NT2/D1 (cell line): ENCODE data around the gene PKP3.

Experiments
- DNase-seq: peaks from one replicate; pipeline ENCODE4 v3.0.0-alpha.2; 2011; ENCODE audit warnings: low read depth, low spot score
- H3K27me3 ChIP-seq: 2 replicates; pipeline ENCODE4 v1.6.0; 2011; ENCODE audit warnings: mild to moderate bottlenecking; ENCODE audit not compliant: insufficient read length, insufficient read depth
- H3K36me3 ChIP-seq: 2 replicates; pipeline ENCODE4 v1.6.1; 2011; ENCODE audit warnings: mild to moderate bottlenecking, low read length, mixed read lengths; ENCODE audit not compliant: insufficient read depth, insufficient read length
- H3K4me1 ChIP-seq: 2 replicates; pipeline ENCODE4 v1.5.1; 2011; ENCODE audit not compliant: insufficient read depth, insufficient read length
- H3K4me3 ChIP-seq: 2 replicates; pipeline ENCODE4 v1.5.1; 2011; ENCODE audit warnings: low read depth; ENCODE audit not compliant: insufficient read length
- H3K9ac ChIP-seq: 2 replicates; pipeline ENCODE4 v1.6.0; 2011; ENCODE audit warnings: low read depth; ENCODE audit not compliant: insufficient read length
- H3K9me3 ChIP-seq: 2 replicates; pipeline ENCODE4 v1.5.1; 2011; ENCODE audit warnings: mild to moderate bottlenecking, low read length; ENCODE audit not compliant: insufficient read depth
- SUZ12 ChIP-seq: IDR thresholded peaks from 2 replicates; pipeline ENCODE4 v1.6.1; 2011; ENCODE audit not compliant: insufficient read length, insufficient read depth; ENCODE audit errors: extremely low read depth
- YY1 ChIP-seq: IDR thresholded peaks from 2 replicates; pipeline ENCODE4 v1.6.1; 2011; ENCODE audit not compliant: insufficient read length, insufficient read depth
- ZNF274 ChIP-seq: IDR thresholded peaks from 2 replicates; pipeline ENCODE4 v1.6.1; 2011; ENCODE audit warnings: mild to moderate bottlenecking, low read depth, low read length

PKP3 gene

GRCh38 chr11:425301-425700 lies 31.3 kb downstream of the PKP3 start:
- Histone ChIP-seq H3K9ac (no peak overlapping the region), H3K36me3 (no peaks in the 10 kb centered on the region), H3K4me3 (no peak overlapping the region), H3K27me3 (no peaks in the 10 kb centered on the region), H3K4me1 (no peaks in the 10 kb centered on the region), H3K9me3 (no peaks in the 10 kb centered on the region)
- no peak for DNase-seq
- TF ChIP-seq ZNF274, result no peak

DNA sequence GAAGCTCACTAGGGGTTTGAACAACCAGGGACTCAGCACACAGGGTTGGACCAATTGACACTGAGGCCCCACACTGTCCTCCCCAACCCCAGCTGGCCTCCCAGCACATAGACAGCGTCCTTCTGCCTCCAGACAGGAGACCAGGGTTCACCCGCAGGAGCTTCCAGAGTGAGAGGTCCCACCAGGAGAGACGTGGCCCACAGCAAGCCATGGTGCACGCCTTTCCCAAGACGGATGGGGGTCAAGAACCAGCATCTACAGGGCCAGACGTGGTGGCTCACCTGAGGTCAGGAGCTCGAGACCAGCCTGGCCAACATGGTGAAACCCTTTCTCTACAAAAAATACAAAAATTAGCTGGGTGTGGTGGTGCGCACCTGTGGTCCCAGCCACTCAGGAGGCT lies 32.8 kb downstream of the PKP3 start:
- Histone ChIP-seq H3K9ac (no peak overlapping the region), H3K27me3 (no peaks in the 10 kb centered on the region), H3K9me3 (no peaks in the 10 kb centered on the region), H3K36me3 (no peaks in the 10 kb centered on the region), H3K4me1 (no peaks in the 10 kb centered on the region), H3K4me3 (no peak overlapping the region)
- DNase-seq, result no peak
- TF ChIP-seq SUZ12 (no peak), YY1 (no peak), ZNF274 (no peak)

GRCh38 chr11:428295-428694 lies 34.3 kb downstream of the PKP3 start:
- no peaks in the 10 kb centered on the region for H3K9me3 ChIP-seq
- no peak overlapping the region for H3K4me3 ChIP-seq
- no peaks in the 10 kb centered on the region for H3K27me3 ChIP-seq
- no peaks in the 10 kb centered on the region for H3K36me3 ChIP-seq
- no peaks in the 10 kb centered on the region for H3K4me1 ChIP-seq
- no peak for TF ChIP-seq SUZ12
- no peak for TF ChIP-seq ZNF274
- TF ChIP-seq YY1, result no peak
- no peak for DNase-seq
- no peak overlapping the region for H3K9ac ChIP-seq

- Histone ChIP-seq H3K4me1 (no peaks in the 10 kb centered on the region), H3K9me3 (no peaks in the 10 kb centered on the region), H3K4me3 (no peak overlapping the region), H3K36me3 (no peaks in the 10 kb centered on the region), H3K27me3 (no peaks in the 10 kb centered on the region), H3K9ac (no peak overlapping the region)
- DNase-seq, result no peak
- no peak for TF ChIP-seq ZNF274
- TF ChIP-seq YY1, result no peak
- TF ChIP-seq SUZ12, result no peak
Measured at GRCh38 chr11:429391-429790, 35.4 kb downstream of the PKP3 start.

- TF ChIP-seq SUZ12 (no peak), YY1 (no peak), ZNF274 (no peak)
- Histone ChIP-seq H3K36me3 (no peaks in the 10 kb centered on the region), H3K9ac (no peak overlapping the region), H3K9me3 (no peaks in the 10 kb centered on the region), H3K27me3 (no peaks in the 10 kb centered on the region), H3K4me1 (no peaks in the 10 kb centered on the region), H3K4me3 (no peak overlapping the region)
- DNase-seq, result no peak
Measured at GRCh38 chr11:429931-430456, 36.0 kb downstream of the PKP3 start.

DNA sequence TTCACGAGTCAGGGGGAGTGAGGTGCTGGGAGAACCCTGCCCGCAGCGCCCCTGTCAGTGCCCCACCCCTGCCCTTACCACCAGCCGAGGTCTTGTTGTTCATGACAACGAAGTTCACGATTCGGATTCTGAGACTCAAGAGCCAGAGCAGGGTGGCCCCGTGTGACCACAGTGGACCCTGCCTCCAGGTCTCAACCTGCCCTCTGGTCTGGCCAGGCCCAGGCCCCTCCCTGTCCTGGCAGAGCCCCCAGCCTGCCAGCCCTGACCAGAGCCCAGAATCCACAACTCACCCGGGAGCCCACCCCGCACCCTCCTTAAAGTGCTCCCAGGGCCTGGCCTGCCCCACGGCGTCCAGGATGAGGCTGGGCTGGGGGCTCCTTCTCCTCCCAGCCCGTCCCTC lies 37.9 kb downstream of the PKP3 start:
- Histone ChIP-seq H3K36me3 (no peaks in the 10 kb centered on the region), H3K9ac (no peak overlapping the region), H3K4me3 (no peak overlapping the region), H3K9me3 (no peaks in the 10 kb centered on the region), H3K4me1 (no peaks in the 10 kb centered on the region), H3K27me3 (no peaks in the 10 kb centered on the region)
- no peak for TF ChIP-seq YY1
- no peak for TF ChIP-seq SUZ12
- TF ChIP-seq ZNF274, result no peak
- no peak for DNase-seq

- DNase-seq, result no peak
- TF ChIP-seq YY1 (no peak), ZNF274 (no peak), SUZ12 (no peak)
Measured at GRCh38 chr11:432501-433100, 38.6 kb downstream of the PKP3 start.

GRCh38 chr11:433111-433510 lies 39.1 kb downstream of the PKP3 start:
- no peak overlapping the region for H3K9ac ChIP-seq
- no peak overlapping the region for H3K4me3 ChIP-seq
- H3K9me3 ChIP-seq, result no peaks in the 10 kb centered on the region; the same call in 1 of the 2 replicates
- no peak for DNase-seq
- no peak for TF ChIP-seq YY1
- TF ChIP-seq ZNF274, result no peak
- no peak for TF ChIP-seq SUZ12
- H3K36me3 ChIP-seq, result no peaks in the 10 kb centered on the region
- H3K27me3 ChIP-seq, result no peaks in the 10 kb centered on the region
- H3K4me1 ChIP-seq, result peaks cover 3% of the 10 kb centered on the region

More at GRCh38 chr11:432501-433100, 38.6 kb downstream of the PKP3 start:
- Histone ChIP-seq H3K4me1 (no peaks in the 10 kb centered on the region), H3K9ac (no peak overlapping the region), H3K4me3 (no peak overlapping the region), H3K27me3 (no peaks in the 10 kb centered on the region), H3K9me3 (no peaks in the 10 kb centered on the region; the same call in 1 of the 2 replicates), H3K36me3 (no peaks in the 10 kb centered on the region)
